Mesenchymal stem cell (in vitro differentiated cells and primary cell): Measurements from ENCODE around the gene TMEM98.
"Not testable (repeated sequence)": the region's sequence is repeated elsewhere in the genome, so short reads cannot be mapped to it uniquely, and the experiment has no call there.

ENCODE experiments used
- DNase-seq: peaks from one replicate; pipeline ENCODE4 v3.0.0-alpha.2; 2013
- H2AFZ ChIP-seq: one replicate; pipeline ENCODE4 v1.6.1; 2013; ENCODE audit warnings: low read depth, mild to moderate bottlenecking, control low read depth, inconsistent platforms, low read length, moderate library complexity
- H2AK5ac ChIP-seq: 2 replicates; pipeline ENCODE4 v1.6.1; 2013; ENCODE audit warnings: low read length, moderate library complexity, mild to moderate bottlenecking, inconsistent platforms; ENCODE audit not compliant: severe bottlenecking
- H2BK120ac ChIP-seq: one replicate; pipeline ENCODE4 v1.6.1; 2013; ENCODE audit warnings: low read depth, mild to moderate bottlenecking, inconsistent platforms, low read length, moderate library complexity
- H2BK12ac ChIP-seq, 2 experiments: one replicate each; pipeline ENCODE4 v1.6.1; 2013; ENCODE audit warnings: inconsistent platforms in 2 of 2, low read length in 2 of 2, mild to moderate bottlenecking in 2 of 2, moderate library complexity in 2 of 2, control low read depth in 1 of 2
- H2BK15ac ChIP-seq: one replicate; pipeline ENCODE4 v1.6.1; 2013; ENCODE audit warnings: mild to moderate bottlenecking, low read depth, inconsistent platforms; ENCODE audit not compliant: poor library complexity, severe bottlenecking
- H2BK5ac ChIP-seq: 2 replicates; pipeline ENCODE4 v1.6.1; 2013; ENCODE audit warnings: low read depth, mild to moderate bottlenecking, low read length, control low read depth, inconsistent platforms; ENCODE audit not compliant: poor library complexity, severe bottlenecking
- H3K14ac ChIP-seq, 2 experiments: one replicate each; pipeline ENCODE4 v1.6.1; 2013; ENCODE audit warnings: inconsistent platforms in 2 of 2, low read length in 2 of 2, control low read depth in 1 of 2, mild to moderate bottlenecking in 1 of 2, moderate library complexity in 1 of 2
- H3K18ac ChIP-seq, 2 experiments: one replicate each; pipeline ENCODE4 v1.6.1; 2013; ENCODE audit warnings: inconsistent platforms in 2 of 2, low read length in 2 of 2, control low read depth in 1 of 2, low read depth in 1 of 2, mild to moderate bottlenecking in 1 of 2
- H3K23ac ChIP-seq, 2 experiments: one replicate each; pipeline ENCODE4 v1.6.1; 2013; ENCODE audit warnings: inconsistent platforms in 2 of 2, low read length in 2 of 2, mild to moderate bottlenecking in 2 of 2, moderate library complexity in 2 of 2, control low read depth in 1 of 2
- H3K27ac ChIP-seq: 2 replicates; pipeline ENCODE4 v1.5.1; 2013; ENCODE audit warnings: mild to moderate bottlenecking, moderate library complexity, low read length, control low read depth, inconsistent platforms; ENCODE audit not compliant: poor library complexity, severe bottlenecking
- H3K27me3 ChIP-seq, 2 experiments: 2 replicates each; pipeline versions ENCODE4 v1.6.1 to v1.7.0; 2013; ENCODE audit warnings: low read length in 2 of 2, mild to moderate bottlenecking in 2 of 2, moderate library complexity in 2 of 2, control low read depth in 1 of 2, inconsistent platforms in 1 of 2; ENCODE audit not compliant: control insufficient read depth in 1 of 2, insufficient read depth in 1 of 2
- H3K36me3 ChIP-seq, 2 experiments: 2 replicates each; pipeline versions ENCODE4 v1.6.1 to v1.7.0; 2013; ENCODE audit warnings: low read length in 2 of 2, control low read depth in 1 of 2, inconsistent platforms in 1 of 2, low read depth in 1 of 2, mild to moderate bottlenecking in 1 of 2; ENCODE audit not compliant: insufficient read depth in 2 of 2, control insufficient read depth in 1 of 2
- H3K4ac ChIP-seq, 2 experiments: one replicate each; pipeline ENCODE4 v1.6.1; 2013; ENCODE audit warnings: inconsistent platforms in 2 of 2, low read length in 2 of 2, mild to moderate bottlenecking in 2 of 2, moderate library complexity in 2 of 2, control low read depth in 1 of 2, low read depth in 1 of 2
- H3K4me1 ChIP-seq: 2 replicates; pipeline ENCODE4 v1.6.1; 2013; ENCODE audit warnings: low read depth, low read length, control low read depth; ENCODE audit not compliant: control insufficient read depth, insufficient read depth
- H3K4me2 ChIP-seq: 2 replicates; pipeline ENCODE4 v1.6.1; 2013; ENCODE audit warnings: low read length, mild to moderate bottlenecking, inconsistent platforms; ENCODE audit not compliant: poor library complexity, severe bottlenecking
- H3K4me3 ChIP-seq, 2 experiments: 2 replicates each; pipeline versions ENCODE4 v1.5.1 to v1.7.0; 2013; ENCODE audit warnings: low read length in 2 of 2, mild to moderate bottlenecking in 2 of 2, control low read depth in 1 of 2, low read depth in 1 of 2; ENCODE audit not compliant: insufficient read depth in 1 of 2
- H3K79me1 ChIP-seq: replicated peaks from 2 replicates; pipeline ENCODE4 v1.6.1; 2013; ENCODE audit warnings: mild to moderate bottlenecking, control low read depth, low read length, inconsistent platforms; ENCODE audit not compliant: poor library complexity, severe bottlenecking
- H3K9ac ChIP-seq: 2 replicates; pipeline ENCODE4 v1.7.0; 2013; ENCODE audit warnings: mild to moderate bottlenecking, low read length, moderate library complexity
- H3K9me3 ChIP-seq: 2 replicates; pipeline ENCODE4 v1.7.0; 2013; ENCODE audit warnings: mild to moderate bottlenecking, low read length; ENCODE audit not compliant: control insufficient read depth
- H4K8ac ChIP-seq: one replicate; pipeline ENCODE4 v1.6.1; 2013; ENCODE audit warnings: inconsistent platforms, mild to moderate bottlenecking, low read length, moderate library complexity
- H4K91ac ChIP-seq: one replicate; pipeline ENCODE4 v1.6.1; 2013; ENCODE audit warnings: mild to moderate bottlenecking, low read length, inconsistent platforms
- WGBS: methylation state at CpG from one replicate; pipeline ENCODE4 v1.1.7; 2013; ENCODE audit warnings: mixed read lengths; 5-methylcytosine and 5-hydroxymethylcytosine counted together

The TMEM98 gene

DNA sequence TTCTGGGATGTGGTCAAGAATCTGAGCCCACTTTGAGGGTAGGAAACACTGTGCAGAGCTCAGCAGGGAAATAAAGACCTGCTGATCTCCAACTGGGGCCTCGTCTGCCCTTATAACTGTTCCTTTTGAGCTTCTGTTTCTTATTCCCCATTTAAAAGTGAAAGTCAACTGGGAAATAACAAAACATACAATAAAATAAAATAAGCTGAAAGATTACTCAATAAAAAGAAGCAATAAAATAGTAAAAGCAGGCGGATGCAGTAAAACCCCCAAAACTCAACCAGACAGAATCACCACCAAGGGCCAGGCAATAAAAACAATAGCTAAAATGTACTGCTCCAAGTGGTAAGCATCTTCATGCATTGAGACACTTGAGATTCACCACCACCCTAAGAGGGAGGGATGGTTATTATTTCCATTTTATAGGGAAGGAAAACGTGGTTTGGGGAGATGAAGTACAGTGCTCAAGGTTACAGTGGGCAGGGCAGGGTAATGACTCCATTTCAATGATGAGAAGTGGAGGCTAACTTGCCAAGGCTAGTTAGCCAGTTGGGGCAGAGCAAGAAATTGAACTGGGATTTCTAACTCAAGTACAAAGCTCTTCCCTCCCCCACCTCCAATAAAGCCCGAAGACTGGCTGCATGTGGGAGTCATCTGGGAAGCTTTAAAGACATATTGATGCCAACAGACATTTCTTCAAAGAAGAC, 57.2 kb downstream of the TMEM98 start:
- H3K4ac ChIP-seq = no peak overlapping the region
- H3K9ac ChIP-seq = no peak overlapping the region
- no peak overlapping the region for H3K4me2 ChIP-seq

GRCh38 chr17:32987453-32987805, 59.5 kb downstream of the TMEM98 start:
- not testable (repeated sequence) for H3K4me2 ChIP-seq, DNase-seq, H4K91ac ChIP-seq, H2BK120ac ChIP-seq, H3K4me3 ChIP-seq, H3K9ac ChIP-seq, H3K23ac ChIP-seq, H2BK5ac ChIP-seq, H3K79me1 ChIP-seq, H3K27ac ChIP-seq, H3K4ac ChIP-seq, H3K18ac ChIP-seq, H2BK12ac ChIP-seq, H2BK15ac ChIP-seq, H3K14ac ChIP-seq, H3K36me3 ChIP-seq, H2AK5ac ChIP-seq, H3K4me1 ChIP-seq, H4K8ac ChIP-seq, H2AFZ ChIP-seq
- Histone ChIP-seq H3K27me3 (peaks cover 0 to 57% of the 10 kb centered on the region in 2 experiments), H3K9me3 (peaks cover 13% of the 10 kb centered on the region)
- WGBS = 3% methylated on average over 1 of the region's 1 CpG

More for the DNA sequence above, 57.2 kb downstream of the TMEM98 start:
- no peak overlapping the region for H3K18ac ChIP-seq
- H3K27ac ChIP-seq = no peak overlapping the region
- no peak overlapping the region for H4K91ac ChIP-seq
- H3K4me3 ChIP-seq = no peak overlapping the region
- H2BK12ac ChIP-seq = no peak overlapping the region
- WGBS = 61% methylated on average over 2 of the region's 4 CpGs
- peaks cover 24% of the 10 kb centered on the region for H3K9me3 ChIP-seq
- H2BK15ac ChIP-seq = no peak overlapping the region
- no peak overlapping the region for H2AFZ ChIP-seq
- no peak overlapping the region for H4K8ac ChIP-seq
- DNase-seq = no peak
- H3K27me3 ChIP-seq = peaks cover 0 to 48% of the 10 kb centered on the region in 2 experiments
- no peak overlapping the region for H3K14ac ChIP-seq
- H3K23ac ChIP-seq = no peak overlapping the region
- no peak overlapping the region for H2AK5ac ChIP-seq
- no peaks in the 10 kb centered on the region for H3K79me1 ChIP-seq
- no peak overlapping the region for H2BK120ac ChIP-seq
- no peak overlapping the region for H2BK5ac ChIP-seq
- no peaks in the 10 kb centered on the region for H3K36me3 ChIP-seq
- no peaks in the 10 kb centered on the region for H3K4me1 ChIP-seq

DNA sequence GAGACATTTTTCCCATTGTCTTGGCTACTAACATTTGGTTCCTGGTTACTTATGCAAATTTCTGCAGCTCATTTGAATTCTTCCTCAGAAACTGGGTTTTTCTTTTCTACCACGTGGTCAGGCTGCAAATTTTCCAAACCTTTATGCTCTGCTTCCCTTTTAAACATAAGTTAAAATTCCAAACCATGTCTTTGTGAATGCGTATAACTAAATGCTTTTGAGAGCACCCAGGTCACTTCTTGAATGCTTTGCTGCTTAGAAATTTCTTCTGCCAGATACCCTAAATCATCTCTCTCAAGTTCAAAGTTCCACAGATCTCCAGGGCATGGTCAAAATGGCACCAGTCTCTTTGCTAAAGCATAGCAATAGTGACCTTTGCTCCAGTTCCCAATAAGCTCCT, 59.9 kb downstream of the TMEM98 start:
- H3K23ac ChIP-seq, H2BK12ac ChIP-seq, H4K8ac ChIP-seq, H3K9ac ChIP-seq, H3K18ac ChIP-seq, H3K4me1 ChIP-seq, H2BK15ac ChIP-seq, H3K4me2 ChIP-seq, H3K36me3 ChIP-seq, H3K14ac ChIP-seq, H3K79me1 ChIP-seq, H2BK120ac ChIP-seq, H2AFZ ChIP-seq, H3K4me3 ChIP-seq, H2BK5ac ChIP-seq, H2AK5ac ChIP-seq, H3K4ac ChIP-seq, H4K91ac ChIP-seq, DNase-seq, H3K27ac ChIP-seq: not testable (repeated sequence)
- H3K9me3 ChIP-seq = peaks cover 13% of the 10 kb centered on the region
- 51% methylated on average over 2 of the region's 2 CpGs for WGBS
- peaks cover 3 to 62% of the 10 kb centered on the region in 2 experiments for H3K27me3 ChIP-seq

DNA sequence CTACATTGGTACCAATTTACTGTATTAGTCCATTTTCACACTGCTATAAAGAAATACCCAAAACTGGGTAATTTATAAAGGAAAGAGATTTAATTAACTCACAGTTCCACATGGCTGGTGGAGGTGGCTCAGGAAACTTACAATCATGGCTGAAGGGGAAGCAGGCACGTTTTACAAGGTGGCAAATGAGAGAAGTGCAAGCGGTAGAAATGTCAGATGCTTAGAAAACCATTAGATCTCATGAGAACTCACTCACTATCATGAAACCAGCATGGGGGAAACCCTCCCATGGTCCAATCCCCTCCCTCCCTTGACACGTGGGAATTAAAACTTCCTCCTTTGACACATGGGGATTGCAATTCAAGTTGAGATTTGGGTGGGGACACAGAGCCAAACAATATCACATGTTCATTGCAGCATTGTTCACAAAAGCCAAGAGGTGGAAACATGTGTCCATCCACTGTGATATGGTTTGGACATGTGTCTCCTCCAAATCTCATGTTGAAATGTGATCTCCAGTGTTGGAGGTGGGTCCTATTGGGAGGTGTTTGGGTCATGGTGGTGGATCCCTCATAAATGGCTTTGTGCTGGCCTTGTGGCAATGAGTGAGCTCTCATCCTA, 60.6 kb downstream of the TMEM98 start:
- no peaks in the 10 kb centered on the region for H3K4me1 ChIP-seq
- H4K91ac ChIP-seq = no peak overlapping the region
- H2AK5ac ChIP-seq = no peak overlapping the region
- no peaks in the 10 kb centered on the region for H3K79me1 ChIP-seq
- H2BK15ac ChIP-seq = no peak overlapping the region
- no peak overlapping the region for H2BK5ac ChIP-seq
- no peaks in the 10 kb centered on the region for H3K36me3 ChIP-seq
- H2AFZ ChIP-seq = no peak overlapping the region
- H3K4me3 ChIP-seq = no peak overlapping the region
- no peak overlapping the region for H3K27ac ChIP-seq
- H3K18ac ChIP-seq = no peak overlapping the region
- no peak overlapping the region for H3K14ac ChIP-seq
- no peak overlapping the region for H4K8ac ChIP-seq
- peaks cover 10 to 66% of the 10 kb centered on the region in 2 experiments for H3K27me3 ChIP-seq
- no peak overlapping the region for H2BK120ac ChIP-seq
- WGBS = 83% methylated on average over 1 of the region's 3 CpGs
- H3K23ac ChIP-seq = no peak overlapping the region
- no peak overlapping the region for H2BK12ac ChIP-seq
- no peak for DNase-seq
- H3K9ac ChIP-seq = no peak overlapping the region
- H3K4me2 ChIP-seq = no peak overlapping the region
- no peak overlapping the region for H3K4ac ChIP-seq
- peaks cover 13% of the 10 kb centered on the region for H3K9me3 ChIP-seq
